GM21737 (cell line): Measurements from ENCODE around the gene ADAMTS7.
"Not testable (repeated sequence)": the region's sequence is repeated elsewhere in the genome, so short reads cannot be mapped to it uniquely, and the experiment has no call there.

Source experiments
- ATAC-seq: cut with Tn5 transposase; IDR thresholded peaks from one replicate; pipeline ENCODE4 v1.9.1; 2021; ENCODE audit warnings: mild to moderate bottlenecking, moderate library complexity; ENCODE audit not compliant: unreplicated experiment

Gene ADAMTS7

DNA sequence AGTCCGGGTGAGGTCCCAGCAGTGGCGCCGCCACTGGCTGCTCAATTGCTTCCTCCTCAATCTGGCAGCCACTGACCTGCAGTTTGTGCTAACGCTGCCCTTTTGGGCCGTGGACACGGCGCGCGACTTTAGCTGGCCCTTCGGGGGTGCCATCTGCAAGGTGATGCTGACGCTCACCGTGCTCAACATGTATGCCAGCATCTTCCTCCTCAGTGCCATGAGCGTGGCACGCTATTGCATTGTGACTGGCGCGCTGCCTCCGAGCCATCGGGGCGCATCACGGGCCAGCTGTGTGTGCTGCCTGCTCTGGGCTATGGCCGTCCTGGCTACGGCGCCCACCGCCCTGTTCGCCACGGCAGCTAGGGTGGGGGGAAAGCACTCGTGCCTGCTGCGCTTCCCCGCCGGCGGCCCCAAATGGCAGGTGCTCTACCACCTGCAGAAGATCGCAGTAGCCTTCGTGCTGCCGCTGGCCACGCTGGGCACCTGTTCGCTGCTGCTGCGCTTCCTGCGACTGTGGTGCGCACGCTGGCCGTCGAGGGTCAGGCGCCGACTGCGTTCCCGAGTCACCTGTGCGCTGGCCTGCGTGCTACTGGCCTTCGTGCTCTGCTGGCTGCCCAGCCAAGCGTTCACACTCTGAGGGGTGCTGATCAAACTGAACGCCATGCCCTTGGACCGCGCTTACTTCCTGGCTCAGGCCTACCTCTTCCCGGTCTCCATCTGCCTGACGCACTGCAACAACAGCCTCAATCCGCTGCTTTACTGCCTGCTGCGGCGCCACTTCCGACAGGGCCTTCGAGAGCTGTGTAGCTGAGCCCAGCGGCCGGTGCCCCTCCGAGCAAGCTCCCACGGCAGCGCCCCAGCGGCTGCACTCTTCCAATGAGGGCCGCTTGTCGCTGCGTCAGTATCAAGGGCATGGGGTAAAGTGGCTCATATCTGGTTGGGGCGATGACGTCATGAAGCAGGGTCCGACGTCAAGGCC lies 20.3 kb upstream of the ADAMTS7 start:
- no peak for ATAC-seq

DNA sequence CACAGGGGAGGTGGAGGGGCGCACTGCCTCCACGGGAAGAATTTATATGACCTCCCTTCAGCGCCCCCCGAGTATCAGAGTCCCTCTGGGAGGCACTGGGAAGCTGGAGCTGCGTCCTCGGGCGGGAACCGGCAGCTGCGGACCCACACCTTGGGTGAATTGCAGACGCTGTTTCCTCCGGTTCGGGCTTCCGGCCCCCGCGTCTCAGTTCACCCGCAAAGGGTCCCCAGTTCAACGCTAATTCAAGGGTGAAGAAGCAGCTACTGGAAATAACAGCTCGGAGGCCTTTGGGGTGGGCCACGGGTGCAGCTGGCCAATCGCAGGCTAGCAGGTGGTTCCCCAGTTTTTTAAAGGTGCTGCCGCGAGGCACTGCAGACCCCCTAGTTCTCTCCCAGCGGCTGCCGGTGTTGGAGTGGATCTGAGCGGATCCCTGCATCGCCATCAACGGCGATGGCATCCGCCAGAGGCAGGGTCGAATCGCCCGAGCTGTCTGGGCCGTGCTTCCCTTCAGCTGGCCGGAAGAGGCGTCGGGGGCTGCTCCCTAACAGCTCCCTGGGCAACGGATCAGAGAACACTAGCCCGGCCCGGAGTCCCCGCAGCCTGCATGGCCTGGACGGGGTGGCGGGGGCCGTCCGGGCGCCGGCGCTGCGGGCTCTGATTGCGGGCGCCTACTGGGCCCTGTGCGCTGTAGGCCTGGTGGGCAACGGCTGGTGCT lies 19.4 kb upstream of the ADAMTS7 start:
- ATAC-seq: no peak

GRCh38 chr15:78828920-78829319 lies 17.7 kb upstream of the ADAMTS7 start:
- no peak for ATAC-seq

DNA sequence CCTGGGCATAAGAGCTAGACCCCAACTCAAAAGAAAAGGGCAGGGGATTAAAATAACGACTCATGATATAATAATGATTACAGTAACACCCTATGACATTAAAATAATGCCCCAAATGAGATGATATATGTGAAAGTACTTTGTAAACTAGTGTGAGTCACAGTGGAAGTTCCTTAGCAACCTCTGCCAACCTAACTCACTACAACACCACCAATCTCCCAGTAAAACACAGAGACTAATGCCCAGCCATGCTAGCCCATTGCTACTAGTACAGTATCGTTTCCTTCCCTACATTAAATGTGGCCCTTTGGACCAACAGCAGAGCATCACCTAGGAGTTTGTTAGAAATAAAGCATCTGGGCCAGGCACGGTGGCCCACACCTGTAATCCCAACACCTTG lies 11.2 kb upstream of the ADAMTS7 start:
- ATAC-seq: no peak

- peak; percentile 9 for ATAC-seq
These were observed 540 bp upstream of the ADAMTS7 start for GRCh38 chr15:78811825-78812183.

GRCh38 chr15:78810362-78811123 lies 721 bp downstream of the ADAMTS7 start:
- ATAC-seq: no peak

DNA sequence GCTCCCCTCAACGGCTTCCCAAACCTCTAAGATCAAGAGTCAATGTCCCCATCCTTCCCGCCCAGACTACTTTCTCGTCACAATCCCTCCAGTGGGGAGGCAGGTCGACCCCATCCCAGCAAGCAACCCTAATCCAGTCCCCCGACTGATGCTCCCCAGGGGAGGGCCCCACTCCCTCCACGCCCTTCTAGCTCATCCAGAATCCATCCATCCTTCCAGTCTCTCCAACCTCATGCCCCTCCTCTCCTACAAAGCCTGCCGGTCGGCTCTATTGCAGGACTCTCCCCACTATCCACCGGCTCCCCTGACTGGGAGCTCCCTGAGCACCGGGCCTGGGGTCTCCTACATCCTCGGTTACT lies 1.3 kb downstream of the ADAMTS7 start:
- ATAC-seq: no peak

GRCh38 chr15:78808550-78808949 lies 2.7 kb downstream of the ADAMTS7 start:
- no peak for ATAC-seq

DNA sequence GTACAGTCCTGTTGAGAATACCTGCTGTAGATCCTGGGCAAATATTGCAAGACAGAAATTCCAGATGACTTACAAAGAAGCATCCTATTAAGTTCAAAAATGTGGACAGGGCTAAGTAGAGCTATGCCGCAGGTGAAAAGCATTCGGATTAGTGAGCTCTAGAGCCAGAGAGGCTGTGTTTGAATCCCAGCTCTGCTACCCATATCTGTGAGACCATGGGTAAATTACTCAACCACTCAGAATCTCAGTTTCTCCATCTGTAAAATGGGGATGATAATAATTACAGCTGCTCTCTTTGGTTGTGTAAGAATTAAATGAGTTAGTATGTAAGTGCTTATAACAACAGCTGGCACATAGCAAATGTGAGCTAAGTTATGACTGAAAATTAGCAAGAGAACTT lies 3.9 kb downstream of the ADAMTS7 start:
- no peak for ATAC-seq

DNA sequence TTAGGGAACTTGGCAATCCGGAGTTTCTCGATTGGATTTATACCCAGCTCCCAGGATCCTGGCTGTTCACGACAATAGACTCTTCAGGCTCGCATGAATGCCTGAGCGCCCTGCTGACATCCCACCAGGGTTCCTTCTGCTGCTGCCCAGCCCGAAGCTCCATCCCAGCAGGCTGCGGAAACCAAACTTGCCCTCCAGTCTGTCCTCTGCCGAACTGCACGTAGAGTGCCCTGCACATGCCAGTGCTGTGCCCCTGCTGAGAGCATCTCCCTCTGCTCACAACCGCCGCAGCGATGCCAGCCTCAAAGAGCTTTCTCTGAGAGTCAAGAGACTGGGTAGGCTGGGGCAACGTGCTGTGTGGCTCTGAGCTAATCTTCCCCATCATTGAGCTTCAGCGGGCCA lies 6.9 kb downstream of the ADAMTS7 start:
- no peak for ATAC-seq

DNA sequence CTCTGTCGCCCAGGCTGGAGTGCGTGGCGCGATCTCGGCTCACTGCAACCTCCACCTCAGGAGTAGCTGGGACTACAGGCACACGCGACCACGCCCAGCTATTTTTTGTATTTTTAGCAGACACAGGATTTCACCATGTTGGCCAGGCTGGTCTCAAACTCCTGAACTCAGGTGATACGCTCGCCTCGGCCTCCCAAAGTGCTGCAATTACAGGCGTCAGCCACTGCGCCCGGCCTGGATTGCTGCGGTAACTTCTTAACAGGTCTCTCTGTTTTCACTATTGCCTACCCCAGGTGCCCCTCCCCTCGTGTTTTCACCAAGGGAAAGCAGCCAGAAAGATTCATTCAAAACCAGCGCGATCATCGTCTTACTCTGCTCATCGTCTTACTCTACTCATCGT lies 10.5 kb downstream of the ADAMTS7 start:
- ATAC-seq: no peak

DNA sequence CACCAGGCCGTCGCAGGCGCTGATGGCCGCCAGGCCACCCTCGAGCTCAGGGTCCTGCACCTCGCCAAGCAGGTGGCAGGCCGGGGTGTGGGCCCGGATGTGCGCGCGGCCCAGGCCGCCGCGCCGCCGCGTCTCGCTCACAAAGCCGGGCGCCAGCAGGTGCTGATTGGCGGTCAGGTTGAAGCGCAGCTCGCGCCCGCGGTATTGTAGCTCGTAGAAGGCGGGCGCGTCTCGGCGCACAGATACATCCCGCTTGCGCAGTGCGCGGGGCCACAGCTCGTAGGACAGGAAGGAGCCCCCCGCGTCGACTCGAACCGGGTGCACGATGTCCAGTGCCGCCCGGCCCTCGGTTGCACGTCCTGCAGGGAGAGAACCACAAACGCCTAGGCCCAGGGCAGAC lies 11.1 kb downstream of the ADAMTS7 start:
- ATAC-seq: no peak

GRCh38 chr15:78799102-78799501 lies 12.2 kb downstream of the ADAMTS7 start:
- not testable (repeated sequence) for ATAC-seq

- not testable (repeated sequence) for ATAC-seq
These were observed 12.9 kb downstream of the ADAMTS7 start for GRCh38 chr15:78798355-78798754.

DNA sequence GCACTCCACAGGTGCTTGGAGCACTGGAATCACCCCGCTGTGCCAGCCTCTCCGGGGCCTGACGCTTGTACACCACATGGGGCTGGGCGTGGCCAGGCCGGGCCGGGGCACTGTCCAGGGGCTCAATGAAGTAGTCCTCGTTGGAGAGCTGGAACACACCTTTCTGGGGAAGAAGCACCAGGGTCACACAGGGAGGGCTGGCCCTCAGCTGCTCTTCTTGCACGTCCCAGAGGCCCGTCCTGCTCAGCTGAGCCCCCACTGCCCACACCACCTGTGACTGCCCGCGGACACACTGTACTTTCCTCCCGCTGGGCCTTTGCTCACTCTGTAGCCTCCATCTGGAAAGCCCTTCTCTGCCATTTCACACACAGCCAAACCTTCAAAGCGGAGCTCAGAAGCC lies 13.3 kb downstream of the ADAMTS7 start:
- ATAC-seq: no peak

DNA sequence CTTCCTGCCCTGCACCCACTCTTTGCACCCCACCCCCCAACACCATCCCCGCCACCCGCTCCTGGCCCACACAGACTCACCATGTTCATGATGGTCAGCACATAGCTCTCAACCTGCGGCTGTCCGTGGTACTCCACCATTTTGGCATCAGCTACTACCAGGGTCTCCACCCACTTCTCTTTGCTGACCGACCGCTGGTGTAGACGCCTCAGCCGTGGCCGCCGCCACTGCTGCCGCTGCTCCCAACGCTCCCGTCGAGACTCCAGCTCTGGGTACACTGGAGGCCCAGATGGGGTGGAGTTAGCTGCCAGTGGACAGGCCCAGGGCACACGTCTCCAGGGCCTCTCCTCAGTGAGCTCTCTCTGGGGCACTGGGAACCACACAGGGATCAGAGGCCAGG lies 14.8 kb downstream of the ADAMTS7 start:
- no peak for ATAC-seq

GRCh38 chr15:78795043-78795442 lies 16.2 kb downstream of the ADAMTS7 start:
- ATAC-seq: no peak

GRCh38 chr15:78794446-78794845 lies 16.8 kb downstream of the ADAMTS7 start:
- not testable (repeated sequence) for ATAC-seq

DNA sequence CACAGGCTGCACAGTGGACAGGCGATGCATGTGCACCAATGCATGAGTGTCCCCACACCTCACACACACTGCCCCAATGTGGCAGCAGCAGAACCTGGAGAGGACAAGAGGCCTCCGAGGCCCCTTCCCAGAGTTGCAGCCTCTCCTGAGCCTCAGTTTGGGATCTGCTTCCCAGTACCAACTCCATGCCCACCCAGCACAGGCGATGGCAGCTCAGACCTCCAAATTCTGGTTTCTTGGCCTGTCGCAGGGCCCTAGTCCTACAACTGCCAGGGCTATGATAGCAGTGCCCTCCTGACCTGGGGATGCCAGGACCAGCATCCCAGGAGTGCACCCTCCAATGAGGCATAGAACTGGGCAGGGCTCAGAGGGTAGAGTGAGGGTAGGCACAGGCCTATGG lies 19.9 kb downstream of the ADAMTS7 start:
- no peak for ATAC-seq

GRCh38 chr15:78790027-78790426 lies 21.2 kb downstream of the ADAMTS7 start:
- no peak for ATAC-seq

DNA sequence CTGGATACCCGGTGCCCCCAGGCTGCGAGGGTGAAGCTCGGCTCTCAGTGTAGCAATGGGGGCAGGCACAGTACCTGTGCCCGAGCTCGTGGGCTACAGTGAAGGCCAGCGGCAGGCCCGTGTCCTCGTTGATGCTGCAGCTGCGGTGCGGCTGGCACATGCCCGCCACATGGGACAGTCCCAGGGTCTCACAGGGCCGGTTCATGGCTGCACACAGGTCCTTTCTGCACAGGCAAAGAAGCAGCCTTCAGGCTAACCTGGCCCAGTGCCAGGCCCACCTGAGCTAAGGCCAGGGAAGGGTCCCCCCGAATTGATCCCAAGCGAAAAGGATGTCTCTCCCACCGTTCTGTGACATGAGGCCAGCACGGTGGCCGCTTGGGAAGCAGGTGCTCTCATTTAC lies 21.6 kb downstream of the ADAMTS7 start:
- no peak for ATAC-seq
